NB4 (cell line): ENCODE measurements around the gene LCLAT1.

Source experiments
- CTCF ChIP-seq: IDR thresholded peaks from one replicate; pipeline ENCODE4 v1.5.1; 2012; ENCODE audit warnings: low read depth, low read length
- MAX ChIP-seq: IDR thresholded peaks from 2 replicates; pipeline ENCODE4 v1.6.1; 2011; ENCODE audit warnings: low read depth, low read length
- POLR2A ChIP-seq: IDR thresholded peaks from 2 replicates; pipeline ENCODE4 v1.6.1; 2011; ENCODE audit warnings: mild to moderate bottlenecking; ENCODE audit not compliant: insufficient read length; ENCODE audit errors: extremely low read depth

GRCh38 chr2:30512243-30512886, 65.3 kb downstream of the LCLAT1 start:
- no peak for TF ChIP-seq CTCF
- no peak for TF ChIP-seq POLR2A
- TF ChIP-seq MAX, result no peak
